Fibroblast of skin of right biceps (primary cell): ENCODE results near the gene PTPRD.

Experiments used
- DNase-seq: peaks from one replicate; pipeline ENCODE4 v3.0.0-alpha.2; 2013

PTPRD gene

GRCh38 chr9:8534828-8535227 lies 2078.0 kb downstream of the PTPRD start:
- no peak for DNase-seq

- no peak for DNase-seq
These were observed 2079.1 kb downstream of the PTPRD start for GRCh38 chr9:8533681-8534080.

GRCh38 chr9:8531826-8532415 lies 2080.9 kb downstream of the PTPRD start:
- DNase-seq: no peak

GRCh38 chr9:8521112-8521511 lies 2091.7 kb downstream of the PTPRD start:
- no peak for DNase-seq

- DNase-seq: no peak
These were observed 2097.1 kb downstream of the PTPRD start for GRCh38 chr9:8515748-8516147.

GRCh38 chr9:8514760-8515159 lies 2098.0 kb downstream of the PTPRD start:
- no peak for DNase-seq

GRCh38 chr9:8508671-8509290 lies 2104.0 kb downstream of the PTPRD start:
- DNase-seq: no peak

GRCh38 chr9:8494571-8494970 lies 2118.2 kb downstream of the PTPRD start:
- no peak for DNase-seq

- DNase-seq: no peak
These were observed 2120.1 kb downstream of the PTPRD start for GRCh38 chr9:8492679-8493078.

GRCh38 chr9:8492024-8492423 lies 2120.8 kb downstream of the PTPRD start:
- DNase-seq: no peak

- DNase-seq: no peak
These were observed 2121.2 kb downstream of the PTPRD start for GRCh38 chr9:8491563-8491962.

GRCh38 chr9:8489835-8490234 lies 2123.0 kb downstream of the PTPRD start:
- DNase-seq: no peak

- DNase-seq: peak; percentile 54
These were observed 2126.7 kb downstream of the PTPRD start for GRCh38 chr9:8486095-8486494.

- no peak for DNase-seq
These were observed 2128.1 kb downstream of the PTPRD start for GRCh38 chr9:8484597-8485191.

- no peak for DNase-seq
These were observed 2135.4 kb downstream of the PTPRD start for GRCh38 chr9:8477450-8477849.

GRCh38 chr9:8474937-8475336 lies 2137.9 kb downstream of the PTPRD start:
- no peak for DNase-seq

- no peak for DNase-seq
These were observed 2139.4 kb downstream of the PTPRD start for GRCh38 chr9:8473244-8474020.

GRCh38 chr9:8468045-8468637 lies 2144.7 kb downstream of the PTPRD start:
- no peak for DNase-seq

- DNase-seq: no peak
These were observed 2155.0 kb downstream of the PTPRD start for GRCh38 chr9:8457816-8458215.

GRCh38 chr9:8457055-8457454 lies 2155.7 kb downstream of the PTPRD start:
- no peak for DNase-seq

GRCh38 chr9:8456344-8456743 lies 2156.5 kb downstream of the PTPRD start:
- peak; percentile 4 for DNase-seq

- DNase-seq: no peak
These were observed 2161.8 kb downstream of the PTPRD start for GRCh38 chr9:8450810-8451545.

- peak; percentile 5 for DNase-seq
These were observed 2164.6 kb downstream of the PTPRD start for GRCh38 chr9:8448226-8448625.
